Kidney epithelial cell (primary cell): Measurements from ENCODE around the gene ZNF33A. TPM values are rescaled to one million over a fixed set of nuclear protein-coding genes. Genes with fewer than 3 reads are reported as not detected.

Experiments
- DNase-seq: peaks from one replicate; pipeline ENCODE4 v3.0.0-alpha.2; 2010; ENCODE audit warnings: low read depth
- H3K27me3 ChIP-seq: 2 replicates; pipeline ENCODE4 v1.6.0; 2011; ENCODE audit warnings: low read length; ENCODE audit not compliant: control insufficient read depth, insufficient read depth
- H3K36me3 ChIP-seq: 2 replicates; pipeline ENCODE4 v1.5.1; 2011; ENCODE audit warnings: low read length; ENCODE audit not compliant: control insufficient read depth, insufficient read depth
- H3K4me3 ChIP-seq: 2 replicates; pipeline ENCODE4 v1.5.1; 2011; ENCODE audit warnings: low read depth, mild to moderate bottlenecking, control low read depth, low read length
- CTCF ChIP-seq: IDR thresholded peaks from 2 replicates; pipeline ENCODE4 v1.5.1; 2011; ENCODE audit warnings: mild to moderate bottlenecking, moderate library complexity, low read length, control low read depth, inconsistent platforms; ENCODE audit not compliant: insufficient read depth, poor library complexity, severe bottlenecking
- total RNA-seq: library from RNA; depleted of rRNA; stranded (reverse); fragments of >200 nt; gene quantifications from 2 replicates; pipeline ENCODE4 v1.2.3, GENCODE V29; 2015

ZNF33A gene
- total RNA-seq, 1 donor from 2014 or later, result 20.8 TPM

GRCh38 chr10:38032886-38033285 lies 22.4 kb downstream of the ZNF33A start:
- TF ChIP-seq CTCF, result no peak
- no peak overlapping the region for H3K4me3 ChIP-seq
- peaks cover 1% of the 10 kb centered on the region for H3K36me3 ChIP-seq
- no peaks in the 10 kb centered on the region for H3K27me3 ChIP-seq
- DNase-seq, result no peak

- H3K4me3 ChIP-seq, result no peak overlapping the region
- peaks cover 1% of the 10 kb centered on the region for H3K36me3 ChIP-seq
- DNase-seq, result no peak
- no peaks in the 10 kb centered on the region for H3K27me3 ChIP-seq
- no peak for TF ChIP-seq CTCF
Measured at GRCh38 chr10:38038107-38038931, 27.8 kb downstream of the ZNF33A start.

GRCh38 chr10:38038932-38039245 lies 28.4 kb downstream of the ZNF33A start:
- Histone ChIP-seq H3K27me3 (no peaks in the 10 kb centered on the region), H3K4me3 (no peak overlapping the region), H3K36me3 (peaks cover 1% of the 10 kb centered on the region)
- DNase-seq, result no peak
- no peak for TF ChIP-seq CTCF

- no peak for TF ChIP-seq CTCF
- Histone ChIP-seq H3K27me3 (no peaks in the 10 kb centered on the region), H3K36me3 (no peaks in the 10 kb centered on the region), H3K4me3 (no peak overlapping the region)
- DNase-seq, result no peak
Measured at GRCh38 chr10:38043516-38043915, 33.0 kb downstream of the ZNF33A start.

- Histone ChIP-seq H3K4me3 (no peak overlapping the region), H3K36me3 (no peaks in the 10 kb centered on the region), H3K27me3 (no peaks in the 10 kb centered on the region)
- DNase-seq, result no peak
- no peak for TF ChIP-seq CTCF
Measured at GRCh38 chr10:38045129-38045528, 34.7 kb downstream of the ZNF33A start.

GRCh38 chr10:38047666-38048065 lies 37.2 kb downstream of the ZNF33A start:
- no peak for DNase-seq
- no peak overlapping the region for H3K4me3 ChIP-seq
- H3K27me3 ChIP-seq, result no peaks in the 10 kb centered on the region
- no peaks in the 10 kb centered on the region for H3K36me3 ChIP-seq
- TF ChIP-seq CTCF, result no peak
